DND-41 (cell line): ENCODE data around the gene CDX1.

Experiments
- ATAC-seq: fragments of 200-7000 bp; cut with Tn5 transposase; 3 replicates; pipeline ENCODE4 v1.9.1; 2021; ENCODE audit warnings: low read depth; ENCODE audit not compliant: insufficient read depth
- DNase-seq: peaks from one replicate; pipeline ENCODE4 v3.0.0-alpha.2; 2020
- H2AFZ ChIP-seq: 2 replicates; pipeline ENCODE4 v1.6.0; 2012; ENCODE audit warnings: low read depth, low read length
- H3K27ac ChIP-seq: 2 replicates; pipeline ENCODE4 v1.5.1; 2012; ENCODE audit warnings: low read length, inconsistent platforms
- H3K27me3 ChIP-seq: fragments of 200-600 bp; sonication (generic); 2 replicates; pipeline ENCODE4 v1.6.0; 2012; ENCODE audit warnings: low read length, mild to moderate bottlenecking, inconsistent platforms; ENCODE audit not compliant: insufficient read depth, poor library complexity
- H3K36me3 ChIP-seq: 2 replicates; pipeline ENCODE4 v1.5.1; 2012; ENCODE audit warnings: low read length, inconsistent platforms; ENCODE audit not compliant: insufficient read depth
- H3K4me1 ChIP-seq: 2 replicates; pipeline ENCODE4 v1.5.1; 2012; ENCODE audit warnings: mild to moderate bottlenecking, low read length; ENCODE audit not compliant: insufficient read depth
- H3K4me2 ChIP-seq: 2 replicates; pipeline ENCODE4 v1.6.0; 2012; ENCODE audit warnings: mild to moderate bottlenecking, moderate library complexity, low read length, inconsistent platforms; ENCODE audit not compliant: insufficient read depth
- H3K4me3 ChIP-seq, 2 experiments: fragments of 200-600 bp in 1 of 2; shearing (Covaris generic) in 1 of 2; 2 replicates each; pipeline ENCODE4 v1.5.1; 2012 to 2016; ENCODE audit warnings: inconsistent platforms in 2 of 2, low read length in 2 of 2, mild to moderate bottlenecking in 2 of 2, low read depth in 1 of 2, moderate library complexity in 1 of 2
- H3K79me2 ChIP-seq: 2 replicates; pipeline ENCODE4 v1.6.0; 2012; ENCODE audit warnings: low read length, inconsistent platforms; ENCODE audit not compliant: insufficient read depth
- H3K9ac ChIP-seq: 2 replicates; pipeline ENCODE4 v1.6.0; 2012; ENCODE audit warnings: low read depth, mild to moderate bottlenecking, inconsistent platforms, low read length, moderate library complexity
- H3K9me3 ChIP-seq: 2 replicates; pipeline ENCODE4 v1.5.1; 2012; ENCODE audit warnings: low read length, moderate library complexity, mild to moderate bottlenecking, inconsistent platforms; ENCODE audit not compliant: insufficient read depth, severe bottlenecking
- H4K20me1 ChIP-seq: 2 replicates; pipeline ENCODE4 v1.6.0; 2012; ENCODE audit warnings: low read length; ENCODE audit not compliant: insufficient read depth
- CTCF ChIP-seq: IDR thresholded peaks from 2 replicates; pipeline ENCODE4 v1.5.1; 2012; ENCODE audit warnings: borderline replicate concordance, low read length, moderate library complexity, mild to moderate bottlenecking; ENCODE audit not compliant: poor library complexity, severe bottlenecking; ENCODE audit errors: extremely low read depth
- EZH2 ChIP-seq: IDR thresholded peaks from 3 replicates; pipeline ENCODE4 v1.6.1; 2012; ENCODE audit warnings: borderline replicate concordance, low read depth, mild to moderate bottlenecking, moderate library complexity, low read length, inconsistent platforms; ENCODE audit not compliant: severe bottlenecking

CDX1 gene

DNA sequence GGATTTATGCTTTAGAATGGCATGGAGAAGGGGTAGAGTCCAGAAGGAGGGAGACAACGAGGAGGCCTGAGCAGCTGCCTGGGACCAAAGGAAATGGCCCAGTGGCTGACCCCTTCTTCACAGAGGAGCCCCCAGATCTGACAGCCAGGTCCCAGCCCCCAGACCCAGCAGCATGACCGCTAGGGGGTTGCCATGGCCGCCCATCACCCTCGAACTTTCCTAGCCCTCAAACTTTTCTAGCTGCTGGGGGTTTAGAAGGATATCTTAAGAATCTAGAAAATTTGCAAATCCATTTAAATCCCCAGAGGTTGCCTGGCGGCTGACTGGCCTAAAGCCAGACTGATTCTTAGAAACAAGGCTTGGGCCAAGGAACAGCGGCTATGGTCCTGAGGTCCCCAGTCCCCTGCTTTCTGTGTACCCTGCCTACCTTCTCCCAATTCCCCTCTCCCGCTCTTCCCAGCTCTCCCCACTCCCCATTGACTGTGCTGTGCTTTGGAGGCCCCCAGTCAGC, 11.9 kb upstream of the CDX1 start:
- Histone ChIP-seq H4K20me1 (no peaks in the 10 kb centered on the region; the same call in none of the 2 replicates), H3K9ac (no peak overlapping the region; the same call in 1 of the 2 replicates), H3K27ac (no peak overlapping the region), H2AFZ (no peak overlapping the region), H3K9me3 (no peaks in the 10 kb centered on the region), H3K4me3 (no peak overlapping the region), H3K27me3 (no peaks in the 10 kb centered on the region), H3K4me2 (peak overlapping the region; percentile 62), H3K79me2 (no peaks in the 10 kb centered on the region), H3K36me3 (no peaks in the 10 kb centered on the region), H3K4me1 (peaks cover 24% of the 10 kb centered on the region)
- no peak for TF ChIP-seq EZH2
- TF ChIP-seq CTCF = no peak
- DNase-seq = no peak
- no peak for ATAC-seq

DNA sequence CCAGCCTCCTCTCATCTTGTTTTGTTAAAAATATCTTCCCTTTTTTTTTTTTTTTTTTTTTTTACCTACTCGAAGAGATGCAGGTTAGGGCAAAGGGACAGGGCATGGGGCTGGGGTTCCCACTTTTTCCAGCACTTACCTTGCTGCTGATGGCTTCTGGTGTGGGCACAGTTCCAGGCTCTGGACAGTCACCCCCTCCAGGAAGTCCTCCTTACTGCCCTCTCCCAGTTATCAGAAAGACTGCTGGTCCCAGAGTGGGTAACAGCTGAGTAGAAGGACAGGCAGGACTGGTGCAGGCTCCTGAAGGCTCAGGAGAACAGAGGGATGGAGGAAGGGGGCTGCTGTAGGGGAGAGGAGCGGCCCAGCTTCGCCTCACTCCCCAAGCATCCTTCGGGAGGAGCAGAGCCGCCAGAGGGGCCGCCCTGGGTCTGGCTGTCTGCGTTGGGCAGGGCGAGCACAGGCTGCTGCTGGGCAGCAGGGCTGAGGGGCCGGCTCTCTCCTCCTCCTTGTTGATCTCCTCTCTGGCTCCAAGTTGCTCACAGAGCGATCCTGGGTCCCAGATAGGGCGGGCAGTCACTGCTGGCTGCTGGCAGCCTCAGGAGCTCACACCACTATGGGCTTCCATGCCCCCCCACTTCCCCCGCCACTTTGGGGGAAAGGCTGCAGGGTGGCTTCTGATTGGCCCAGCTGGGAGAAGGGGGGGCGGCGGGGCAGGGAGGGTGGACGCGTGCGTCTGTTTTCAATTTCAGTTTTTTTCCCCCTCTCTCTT, 11.1 kb upstream of the CDX1 start, which contains the start of gene PDGFRB:
Gene PDGFRB (minus strand): TSS at position 588 of the 769 bp plus-strand sequence. CDS start 18,798 bp downstream, outside the sequence.
- peak within 1 kb of the TSS; percentile 40 for H3K9ac ChIP-seq
- peak; percentile 75 for ATAC-seq
- peak within 1 kb of the TSS; percentile 35 for H3K27ac ChIP-seq
- H4K20me1 ChIP-seq = no peaks in the 10 kb centered on the region; the same call in none of the 2 replicates
- H3K4me2 ChIP-seq = peak within 1 kb of the TSS; percentile 62
- H3K36me3 ChIP-seq = no peaks in the 10 kb centered on the region
- H2AFZ ChIP-seq = peak within 1 kb of the TSS; percentile 66
- H3K4me1 ChIP-seq = peaks cover 27% of the 10 kb centered on the region
- no peaks in the 10 kb centered on the region for H3K27me3 ChIP-seq
- DNase-seq = peak; percentile 81
- H3K9me3 ChIP-seq = no peaks in the 10 kb centered on the region
- TF ChIP-seq CTCF = no peak
- TF ChIP-seq EZH2 = no peak
- H3K79me2 ChIP-seq = no peaks in the 10 kb centered on the region
- H3K4me3 ChIP-seq = peak within 1 kb of the TSS in 1 of 2 experiments; percentile 51; a peak in 2 of 4 replicates

DNA sequence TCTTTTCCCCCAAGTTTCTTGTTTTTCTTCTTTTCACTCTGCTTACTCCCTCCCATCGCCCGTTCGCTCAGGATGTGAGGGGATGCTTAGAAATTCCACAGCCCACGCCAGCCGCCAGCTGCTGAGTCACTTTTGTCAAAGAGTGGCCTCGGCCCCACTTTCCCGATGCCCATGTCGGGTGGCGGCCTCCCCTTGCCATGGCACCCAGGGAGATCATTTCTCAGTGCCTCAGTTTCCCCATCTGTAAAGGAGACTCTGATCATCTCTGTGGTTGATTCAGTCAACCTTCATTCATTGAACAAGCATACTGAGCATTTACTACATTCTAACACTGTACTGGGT, 10.6 kb upstream of the CDX1 start:
- Histone ChIP-seq H3K79me2 (no peaks in the 10 kb centered on the region), H3K27me3 (no peaks in the 10 kb centered on the region), H3K4me3 (peak overlapping the region in 1 of 2 experiments; percentile 51; a peak in 2 of 4 replicates), H2AFZ (peak overlapping the region; percentile 66), H3K9me3 (no peaks in the 10 kb centered on the region), H3K4me2 (peak overlapping the region; percentile 62), H3K27ac (peak overlapping the region; percentile 34), H3K4me1 (peaks cover 32% of the 10 kb centered on the region), H3K9ac (peak overlapping the region; percentile 40), H3K36me3 (no peaks in the 10 kb centered on the region), H4K20me1 (no peaks in the 10 kb centered on the region; the same call in 1 of the 2 replicates)
- DNase-seq (no peak), ATAC-seq (no peak)
- TF ChIP-seq CTCF (no peak), EZH2 (no peak)
